Measurements from ENCODE around the gene JADE1.

Gene JADE1

GRCh38 chr4:128877934-128878333 is 68.4 kb downstream of the JADE1 start:
- Histone ChIP-seq H3K4me1 (ENCODE audit: control insufficient read depth, insufficient read depth, low read length, poor library complexity, severe bottlenecking) (no peaks in the 10 kb centered on the region), H3K4me3 (ENCODE audit: extremely low read depth, insufficient read depth, low read length, poor library complexity, severe bottlenecking) (no peak overlapping the region), H3K27ac (ENCODE audit: low read depth, low read length, severe bottlenecking) (no peak overlapping the region), H3K36me3 (ENCODE audit: control insufficient read depth, insufficient read depth, low read length) (peaks cover 7% of the 10 kb centered on the region), H3K9me3 (ENCODE audit: control insufficient read depth, low read length) (no peaks in the 10 kb centered on the region)
- no CpG with 5 or more reads among the region's 4 CpGs for whole genome bisulfite sequencing, 2 experiments (ENCODE audit: insufficient coverage in 2 of 2)

GRCh38 chr4:128879283-128879682 is 69.8 kb downstream of the JADE1 start:
- Histone ChIP-seq H3K9me3 (ENCODE audit: control insufficient read depth, low read length) (no peaks in the 10 kb centered on the region), H3K27ac (ENCODE audit: low read depth, low read length, severe bottlenecking) (no peak overlapping the region), H3K36me3 (ENCODE audit: control insufficient read depth, insufficient read depth, low read length) (no peaks in the 10 kb centered on the region), H3K4me3 (ENCODE audit: extremely low read depth, insufficient read depth, low read length, poor library complexity, severe bottlenecking) (no peak overlapping the region), H3K4me1 (ENCODE audit: control insufficient read depth, insufficient read depth, low read length, poor library complexity, severe bottlenecking) (no peaks in the 10 kb centered on the region)
- WGBS, 2 experiments (ENCODE audit: insufficient coverage in 2 of 2), result 100% methylated on average over 1 of the region's 2 CpGs; no CpG with 5 or more reads in 1 of the 2 experiments

GRCh38 chr4:128879971-128880370 is 70.5 kb downstream of the JADE1 start:
- Histone ChIP-seq H3K27ac (ENCODE audit: low read depth, low read length, severe bottlenecking) (no peak overlapping the region), H3K36me3 (ENCODE audit: control insufficient read depth, insufficient read depth, low read length) (no peaks in the 10 kb centered on the region), H3K4me3 (ENCODE audit: extremely low read depth, insufficient read depth, low read length, poor library complexity, severe bottlenecking) (no peak overlapping the region), H3K4me1 (ENCODE audit: control insufficient read depth, insufficient read depth, low read length, poor library complexity, severe bottlenecking) (no peaks in the 10 kb centered on the region), H3K9me3 (ENCODE audit: control insufficient read depth, low read length) (no peaks in the 10 kb centered on the region)
- 67 to 89% methylated on average over 1 of the region's 2 CpGs for WGBS, 2 experiments (ENCODE audit: insufficient coverage in 2 of 2)

- 94% methylated on average over 2 of the region's 4 CpGs; no CpG with 5 or more reads in 1 of the 2 experiments for WGBS, 2 experiments (ENCODE audit: insufficient coverage in 2 of 2)
- no peaks in the 10 kb centered on the region for H3K36me3 ChIP-seq (ENCODE audit: control insufficient read depth, insufficient read depth, low read length)
Observed at GRCh38 chr4:128880662-128881061, 71.2 kb downstream of the JADE1 start.

GRCh38 chr4:128904821-128905220 is 95.3 kb downstream of the JADE1 start:
- no peak overlapping the region for H3K27ac ChIP-seq (ENCODE audit: low read depth, low read length, severe bottlenecking)
- no peaks in the 10 kb centered on the region for H3K9me3 ChIP-seq (ENCODE audit: control insufficient read depth, low read length)
- no peaks in the 10 kb centered on the region for H3K36me3 ChIP-seq (ENCODE audit: control insufficient read depth, insufficient read depth, low read length)
- H3K4me1 ChIP-seq (ENCODE audit: control insufficient read depth, insufficient read depth, low read length, poor library complexity, severe bottlenecking), result no peaks in the 10 kb centered on the region
- no peak overlapping the region for H3K4me3 ChIP-seq (ENCODE audit: extremely low read depth, insufficient read depth, low read length, poor library complexity, severe bottlenecking)
- 97 to 100% methylated on average over 1 to 2 of the region's 3 CpGs for WGBS, 2 experiments (ENCODE audit: insufficient coverage in 2 of 2)

More at GRCh38 chr4:128880662-128881061, 71.2 kb downstream of the JADE1 start:
- H3K4me1 ChIP-seq (ENCODE audit: control insufficient read depth, insufficient read depth, low read length, poor library complexity, severe bottlenecking), result no peaks in the 10 kb centered on the region
- no peaks in the 10 kb centered on the region for H3K9me3 ChIP-seq (ENCODE audit: control insufficient read depth, low read length)
- no peak overlapping the region for H3K4me3 ChIP-seq (ENCODE audit: extremely low read depth, insufficient read depth, low read length, poor library complexity, severe bottlenecking)
- no peak overlapping the region for H3K27ac ChIP-seq (ENCODE audit: low read depth, low read length, severe bottlenecking)

- 90 to 100% methylated on average over 1 of the region's 1 CpG for WGBS, 2 experiments (ENCODE audit: insufficient coverage in 2 of 2)
- no peaks in the 10 kb centered on the region for H3K4me1 ChIP-seq (ENCODE audit: control insufficient read depth, insufficient read depth, low read length, poor library complexity, severe bottlenecking)
- H3K4me3 ChIP-seq (ENCODE audit: extremely low read depth, insufficient read depth, low read length, poor library complexity, severe bottlenecking), result no peak overlapping the region
- no peak overlapping the region for H3K27ac ChIP-seq (ENCODE audit: low read depth, low read length, severe bottlenecking)
- H3K9me3 ChIP-seq (ENCODE audit: control insufficient read depth, low read length), result no peaks in the 10 kb centered on the region
- H3K36me3 ChIP-seq (ENCODE audit: control insufficient read depth, insufficient read depth, low read length), result no peaks in the 10 kb centered on the region
Observed at GRCh38 chr4:128906581-128906980, 97.1 kb downstream of the JADE1 start.

- Histone ChIP-seq H3K27ac (ENCODE audit: low read depth, low read length, severe bottlenecking) (no peak overlapping the region), H3K36me3 (ENCODE audit: control insufficient read depth, insufficient read depth, low read length) (no peaks in the 10 kb centered on the region), H3K9me3 (ENCODE audit: control insufficient read depth, low read length) (no peaks in the 10 kb centered on the region), H3K4me1 (ENCODE audit: control insufficient read depth, insufficient read depth, low read length, poor library complexity, severe bottlenecking) (no peaks in the 10 kb centered on the region), H3K4me3 (ENCODE audit: extremely low read depth, insufficient read depth, low read length, poor library complexity, severe bottlenecking) (no peak overlapping the region)
- WGBS, 2 experiments (ENCODE audit: insufficient coverage in 2 of 2), result no CpG with 5 or more reads among the region's 2 CpGs
Observed at GRCh38 chr4:128907981-128908380, 98.5 kb downstream of the JADE1 start.

GRCh38 chr4:128908735-128909134 is 99.2 kb downstream of the JADE1 start:
- no peak overlapping the region for H3K4me3 ChIP-seq (ENCODE audit: extremely low read depth, insufficient read depth, low read length, poor library complexity, severe bottlenecking)
- no peak overlapping the region for H3K27ac ChIP-seq (ENCODE audit: low read depth, low read length, severe bottlenecking)
- WGBS, 2 experiments (ENCODE audit: insufficient coverage in 2 of 2), result 95 to 100% methylated on average over 2 to 4 of the region's 5 CpGs
- no peaks in the 10 kb centered on the region for H3K9me3 ChIP-seq (ENCODE audit: control insufficient read depth, low read length)
- no peaks in the 10 kb centered on the region for H3K36me3 ChIP-seq (ENCODE audit: control insufficient read depth, insufficient read depth, low read length)
- H3K4me1 ChIP-seq (ENCODE audit: control insufficient read depth, insufficient read depth, low read length, poor library complexity, severe bottlenecking), result no peaks in the 10 kb centered on the region

GRCh38 chr4:128913228-128913627 is 103.7 kb downstream of the JADE1 start:
- no peaks in the 10 kb centered on the region for H3K4me1 ChIP-seq (ENCODE audit: control insufficient read depth, insufficient read depth, low read length, poor library complexity, severe bottlenecking)
- H3K36me3 ChIP-seq (ENCODE audit: control insufficient read depth, insufficient read depth, low read length), result no peaks in the 10 kb centered on the region
- no peaks in the 10 kb centered on the region for H3K9me3 ChIP-seq (ENCODE audit: control insufficient read depth, low read length)
- H3K4me3 ChIP-seq (ENCODE audit: extremely low read depth, insufficient read depth, low read length, poor library complexity, severe bottlenecking), result no peak overlapping the region
- peak overlapping the region; percentile 2 for H3K27ac ChIP-seq (ENCODE audit: low read depth, low read length, severe bottlenecking)
- 92 to 100% methylated on average over 1 of the region's 1 CpG for WGBS, 2 experiments (ENCODE audit: insufficient coverage in 2 of 2)

GRCh38 chr4:128915544-128915943 is 106.0 kb downstream of the JADE1 start:
- no peak overlapping the region for H3K27ac ChIP-seq (ENCODE audit: low read depth, low read length, severe bottlenecking)
- no peak overlapping the region for H3K4me3 ChIP-seq (ENCODE audit: extremely low read depth, insufficient read depth, low read length, poor library complexity, severe bottlenecking)
- no peaks in the 10 kb centered on the region for H3K36me3 ChIP-seq (ENCODE audit: control insufficient read depth, insufficient read depth, low read length)
- H3K9me3 ChIP-seq (ENCODE audit: control insufficient read depth, low read length), result no peaks in the 10 kb centered on the region
- no peaks in the 10 kb centered on the region for H3K4me1 ChIP-seq (ENCODE audit: control insufficient read depth, insufficient read depth, low read length, poor library complexity, severe bottlenecking)

- 94 to 100% methylated on average over 3 to 5 of the region's 6 CpGs for WGBS, 2 experiments (ENCODE audit: insufficient coverage in 2 of 2)
- Histone ChIP-seq H3K9me3 (ENCODE audit: control insufficient read depth, low read length) (no peaks in the 10 kb centered on the region), H3K36me3 (ENCODE audit: control insufficient read depth, insufficient read depth, low read length) (no peaks in the 10 kb centered on the region), H3K4me3 (ENCODE audit: extremely low read depth, insufficient read depth, low read length, poor library complexity, severe bottlenecking) (no peak overlapping the region), H3K4me1 (ENCODE audit: control insufficient read depth, insufficient read depth, low read length, poor library complexity, severe bottlenecking) (no peaks in the 10 kb centered on the region), H3K27ac (ENCODE audit: low read depth, low read length, severe bottlenecking) (no peak overlapping the region)
Observed at GRCh38 chr4:128916832-128917231, 107.3 kb downstream of the JADE1 start.

Data from mesodermal cell (in vitro differentiated cells).